Neutrophil (primary cell): ENCODE measurements around the gene ANP32A.
"Not testable (repeated sequence)": the region's sequence is repeated elsewhere in the genome, so short reads cannot be mapped to it uniquely, and the experiment has no call there.

Experiments used
- H3K27ac ChIP-seq: fragments of 200-600 bp; sonication (generic); 2 replicates; pipeline ENCODE4 v1.5.1; 2016; ENCODE audit warnings: mild to moderate bottlenecking, moderate library complexity
- H3K27me3 ChIP-seq: fragments of 200-600 bp; sonication (generic); 2 replicates; pipeline ENCODE4 v1.6.0; 2016; ENCODE audit warnings: mild to moderate bottlenecking
- H3K36me3 ChIP-seq: fragments of 200-600 bp; sonication (generic); 2 replicates; pipeline ENCODE4 v1.5.1; 2017
- H3K4me1 ChIP-seq, 2 experiments: fragments of 200-600 bp in 1 of 2; sonication (generic) in 1 of 2; 1 replicate in 1 of 2; 2 replicates in 1 of 2; pipeline versions ENCODE4 v1.5.1 to v1.6.1; 2013 to 2016; ENCODE audit warnings: low read depth in 1 of 2, low read length in 1 of 2, mild to moderate bottlenecking in 1 of 2, moderate library complexity in 1 of 2; ENCODE audit not compliant: control insufficient read depth in 1 of 2, insufficient read depth in 1 of 2
- H3K4me3 ChIP-seq, 2 experiments: fragments of 200-600 bp in 1 of 2; sonication (generic) in 1 of 2; 1 replicate in 1 of 2; 2 replicates in 1 of 2; pipeline ENCODE4 v1.5.1; 2013 to 2016; ENCODE audit warnings: low read depth in 1 of 2, low read length in 1 of 2, mild to moderate bottlenecking in 1 of 2, moderate library complexity in 1 of 2
- H3K9me3 ChIP-seq: fragments of 200-600 bp; sonication (generic); 2 replicates; pipeline ENCODE4 v1.5.1; 2016
- CTCF ChIP-seq: fragments of 200-600 bp; sonication (generic); IDR thresholded peaks from 2 replicates; pipeline ENCODE4 v1.5.1; 2016; ENCODE audit warnings: antibody characterized with exemption

Gene ANP32A

GRCh38 chr15:68765602-68766368 is 54.9 kb downstream of the ANP32A start:
- Histone ChIP-seq H3K9me3 (no peaks in the 10 kb centered on the region), H3K27me3 (no peaks in the 10 kb centered on the region), H3K36me3 (no peaks in the 10 kb centered on the region), H3K27ac (no peak overlapping the region), H3K4me1 (peaks cover 5 to 8% of the 10 kb centered on the region in 2 experiments), H3K4me3 (no peak overlapping the region)
- TF ChIP-seq CTCF, result no peak

- H3K27ac ChIP-seq, result no peak overlapping the region
- no peaks in the 10 kb centered on the region for H3K9me3 ChIP-seq
- H3K4me3 ChIP-seq, result no peak overlapping the region
- no peaks in the 10 kb centered on the region for H3K36me3 ChIP-seq
- no peak for TF ChIP-seq CTCF
- no peaks in the 10 kb centered on the region for H3K27me3 ChIP-seq
- no peaks in the 10 kb centered on the region for H3K4me1 ChIP-seq
These were observed 56.6 kb downstream of the ANP32A start for GRCh38 chr15:68764090-68764489.

- no peak for TF ChIP-seq CTCF
- no peak overlapping the region for H3K27ac ChIP-seq
These were observed 57.6 kb downstream of the ANP32A start for GRCh38 chr15:68763063-68763462.

GRCh38 chr15:68759982-68760579 is 60.6 kb downstream of the ANP32A start:
- not testable (repeated sequence) for H3K4me3 ChIP-seq, H3K9me3 ChIP-seq, H3K27ac ChIP-seq, H3K27me3 ChIP-seq, H3K36me3 ChIP-seq
- peaks cover 19 to 20% of the 10 kb centered on the region in 2 experiments for H3K4me1 ChIP-seq

More at GRCh38 chr15:68763063-68763462, 57.6 kb downstream of the ANP32A start:
- no peaks in the 10 kb centered on the region for H3K27me3 ChIP-seq
- H3K9me3 ChIP-seq, result no peaks in the 10 kb centered on the region
- no peaks in the 10 kb centered on the region for H3K36me3 ChIP-seq
- peaks cover 5 to 8% of the 10 kb centered on the region in 2 experiments for H3K4me1 ChIP-seq
- H3K4me3 ChIP-seq, result no peak overlapping the region

GRCh38 chr15:68755731-68756130 is 65.0 kb downstream of the ANP32A start:
- H3K27ac ChIP-seq, result peak overlapping the region; percentile 97
- no peaks in the 10 kb centered on the region for H3K36me3 ChIP-seq
- no peaks in the 10 kb centered on the region for H3K27me3 ChIP-seq
- TF ChIP-seq CTCF, result no peak
- no peaks in the 10 kb centered on the region for H3K9me3 ChIP-seq
- H3K4me3 ChIP-seq, result peak overlapping the region; percentile 57 to 59
- peaks cover 30 to 31% of the 10 kb centered on the region in 2 experiments for H3K4me1 ChIP-seq

GRCh38 chr15:68751622-68752021 is 69.1 kb downstream of the ANP32A start:
- no peak overlapping the region for H3K4me3 ChIP-seq
- H3K9me3 ChIP-seq, result no peaks in the 10 kb centered on the region
- no peak overlapping the region for H3K27ac ChIP-seq
- H3K36me3 ChIP-seq, result no peaks in the 10 kb centered on the region
- H3K4me1 ChIP-seq, result peaks cover 21 to 40% of the 10 kb centered on the region in 2 experiments
- no peak for TF ChIP-seq CTCF
- no peaks in the 10 kb centered on the region for H3K27me3 ChIP-seq
